Neuronal stem cell (in vitro differentiated cells): ENCODE results near the gene GRIA4.

ENCODE experiments used
- DNase-seq: peaks from one replicate; pipeline ENCODE4 v3.0.0-alpha.2; 2013; ENCODE audit warnings: low spot score
- H2AFZ ChIP-seq: one replicate; pipeline ENCODE4 v1.6.1; 2013; ENCODE audit warnings: mild to moderate bottlenecking, low read length, inconsistent platforms
- H2AK5ac ChIP-seq: 2 replicates; pipeline ENCODE4 v1.6.1; 2013; ENCODE audit warnings: low read depth, mild to moderate bottlenecking, inconsistent platforms, low read length, moderate library complexity, mixed read lengths
- H2BK120ac ChIP-seq: 2 replicates; pipeline ENCODE4 v1.6.1; 2013; ENCODE audit warnings: low read depth, mild to moderate bottlenecking, inconsistent platforms, low read length, moderate library complexity, mixed read lengths
- H2BK12ac ChIP-seq: one replicate; pipeline ENCODE4 v1.6.1; 2013; ENCODE audit warnings: low read length, inconsistent platforms
- H2BK15ac ChIP-seq: 2 replicates; pipeline ENCODE4 v1.6.1; 2013; ENCODE audit warnings: mild to moderate bottlenecking, low read length, inconsistent platforms, mixed read lengths
- H2BK5ac ChIP-seq: one replicate; pipeline ENCODE4 v1.6.1; 2013; ENCODE audit warnings: inconsistent platforms, mild to moderate bottlenecking, low read length, moderate library complexity
- H3K14ac ChIP-seq: one replicate; pipeline ENCODE4 v1.6.1; 2013; ENCODE audit warnings: low read length, inconsistent platforms
- H3K18ac ChIP-seq: 2 replicates; pipeline ENCODE4 v1.6.1; 2013; ENCODE audit warnings: low read length, inconsistent platforms
- H3K23ac ChIP-seq: 2 replicates; pipeline ENCODE4 v1.6.1; 2013; ENCODE audit warnings: low read depth, mild to moderate bottlenecking, mixed read lengths, low read length, inconsistent platforms; ENCODE audit not compliant: poor library complexity
- H3K27ac ChIP-seq: replicated peaks from 3 replicates; pipeline ENCODE4 v1.5.1; 2013; ENCODE audit warnings: low read length, inconsistent platforms
- H3K27me3 ChIP-seq, 3 experiments: 2 replicates each; pipeline ENCODE4 v1.6.1; 2013; ENCODE audit warnings: low read length in 3 of 3, mild to moderate bottlenecking in 2 of 3, inconsistent platforms in 1 of 3, low read depth in 1 of 3, mixed read lengths in 1 of 3, moderate library complexity in 1 of 3; ENCODE audit not compliant: control insufficient read depth in 3 of 3, insufficient read depth in 3 of 3
- H3K36me3 ChIP-seq, 2 donors: replicated peaks in 1 of 2; 2 replicates each; pipeline ENCODE4 v1.6.1; 2013; ENCODE audit warnings: low read length in 2 of 2; ENCODE audit not compliant: control insufficient read depth in 2 of 2, insufficient read depth in 2 of 2
- H3K4ac ChIP-seq: 2 replicates; pipeline ENCODE4 v1.6.1; 2013; ENCODE audit warnings: inconsistent platforms, mild to moderate bottlenecking, low read length, moderate library complexity
- H3K4me1 ChIP-seq, 2 donors: 1 replicate in 1 of 2; 2 replicates in 1 of 2; pipeline ENCODE4 v1.6.1; 2013; ENCODE audit warnings: low read length in 2 of 2, low read depth in 1 of 2; ENCODE audit not compliant: control insufficient read depth in 2 of 2, insufficient read depth in 1 of 2
- H3K4me2 ChIP-seq: one replicate; pipeline ENCODE4 v1.6.1; 2013; ENCODE audit warnings: mild to moderate bottlenecking, low read length, inconsistent platforms; ENCODE audit not compliant: insufficient read depth, poor library complexity, severe bottlenecking
- H3K4me3 ChIP-seq, 2 donors: 2 replicates each; pipeline ENCODE4 v1.5.1; 2013; ENCODE audit warnings: low read length in 2 of 2, mild to moderate bottlenecking in 2 of 2, inconsistent platforms in 1 of 2, moderate library complexity in 1 of 2
- H3K79me1 ChIP-seq: one replicate; pipeline ENCODE4 v1.6.1; 2013; ENCODE audit warnings: low read depth, mild to moderate bottlenecking, inconsistent platforms, low read length, moderate library complexity
- H3K9ac ChIP-seq: one replicate; pipeline ENCODE4 v1.6.1; 2013; ENCODE audit warnings: mild to moderate bottlenecking, low read depth, low read length, inconsistent platforms; ENCODE audit not compliant: poor library complexity
- H3K9me3 ChIP-seq, 2 donors: replicated peaks in 1 of 2; 2 replicates each; pipeline versions ENCODE3 to v1.6.1; 2013; ENCODE audit warnings: low read length in 2 of 2, mild to moderate bottlenecking in 2 of 2, inconsistent platforms in 1 of 2, low read depth in 1 of 2, mixed read lengths in 1 of 2, moderate library complexity in 1 of 2; ENCODE audit not compliant: control insufficient read depth in 2 of 2, insufficient read depth in 1 of 2
- H4K8ac ChIP-seq: one replicate; pipeline ENCODE4 v1.6.1; 2013; ENCODE audit warnings: low read depth, mild to moderate bottlenecking, inconsistent platforms, low read length, moderate library complexity
- H4K91ac ChIP-seq: one replicate; pipeline ENCODE4 v1.6.1; 2013; ENCODE audit warnings: low read length, low read depth, mild to moderate bottlenecking, inconsistent platforms; ENCODE audit not compliant: poor library complexity
- WGBS, 2 donors: extraction: QIAGEN DNeasy Blood & Tissue Kit; methylation state at CpG; one replicate each; pipeline ENCODE4 v1.1.7; 2013; ENCODE audit warnings: missing lambda C conversion rate in 2 of 2, mixed read lengths in 1 of 2; ENCODE audit not compliant: insufficient read length in 2 of 2, insufficient replicate concordance in 1 of 2; ENCODE audit errors: extremely low coverage in 2 of 2; 5-methylcytosine and 5-hydroxymethylcytosine counted together

GRIA4 gene

DNA sequence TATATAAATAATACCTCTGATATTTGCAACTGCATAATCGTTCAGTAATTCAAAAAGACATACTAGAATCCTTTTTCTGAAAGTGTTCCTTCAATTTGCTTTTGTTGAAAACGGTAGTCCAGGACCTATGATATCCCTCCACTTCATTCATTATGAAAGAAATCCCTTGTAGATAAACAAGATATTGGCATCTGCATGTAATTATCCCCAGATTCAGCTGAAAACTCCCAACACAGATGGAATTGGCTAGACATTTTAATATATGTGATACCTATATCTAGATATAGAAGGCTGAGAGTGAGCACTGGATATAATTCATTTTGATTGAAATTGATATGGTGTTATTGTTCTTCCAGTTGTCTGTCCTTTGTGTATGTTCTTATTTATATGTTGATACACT is 302.8 kb downstream of the GRIA4 start:
- no peak overlapping the region for H3K18ac ChIP-seq
- peaks cover 3 to 7% of the 10 kb centered on the region in 2 donors for H3K4me1 ChIP-seq
- no peaks in the 10 kb centered on the region for H3K79me1 ChIP-seq
- no peak overlapping the region for H3K4ac ChIP-seq
- H3K4me3 ChIP-seq, result no peak overlapping the region
- WGBS, 2 donors, result no CpG with 5 or more reads among the region's 2 CpGs
- H3K14ac ChIP-seq, result no peak overlapping the region
- no peak overlapping the region for H2AFZ ChIP-seq
- no peak overlapping the region for H2BK15ac ChIP-seq
- no peak overlapping the region for H3K9ac ChIP-seq
- no peak overlapping the region for H3K4me2 ChIP-seq
- no peaks in the 10 kb centered on the region for H3K9me3 ChIP-seq
- H2BK5ac ChIP-seq, result no peak overlapping the region
- no peak overlapping the region for H3K23ac ChIP-seq
- H2AK5ac ChIP-seq, result no peak overlapping the region
- H3K27me3 ChIP-seq, result no peaks in the 10 kb centered on the region
- H2BK120ac ChIP-seq, result no peak overlapping the region
- H3K36me3 ChIP-seq, result no peaks in the 10 kb centered on the region
- H4K91ac ChIP-seq, result no peak overlapping the region
- H2BK12ac ChIP-seq, result no peak overlapping the region
- H4K8ac ChIP-seq, result no peak overlapping the region
- no peak for DNase-seq
- H3K27ac ChIP-seq, result no peak overlapping the region

- H3K4me3 ChIP-seq, result no peak overlapping the region
- H3K27me3 ChIP-seq, result no peaks in the 10 kb centered on the region
- no peak overlapping the region for H3K9ac ChIP-seq
- DNase-seq, result peak; percentile 38
- H2BK120ac ChIP-seq, result no peak overlapping the region
- H2AK5ac ChIP-seq, result no peak overlapping the region
- H3K79me1 ChIP-seq, result no peaks in the 10 kb centered on the region
- no peak overlapping the region for H3K27ac ChIP-seq
- H3K4me1 ChIP-seq, result peaks cover 3 to 8% of the 10 kb centered on the region in 2 donors
- H2BK5ac ChIP-seq, result no peak overlapping the region
- H2BK15ac ChIP-seq, result no peak overlapping the region
- H4K91ac ChIP-seq, result no peak overlapping the region
- H2AFZ ChIP-seq, result peak overlapping the region; percentile 47
- H3K14ac ChIP-seq, result no peak overlapping the region
- H2BK12ac ChIP-seq, result no peak overlapping the region
- H4K8ac ChIP-seq, result no peak overlapping the region
- no peaks in the 10 kb centered on the region for H3K36me3 ChIP-seq
- no peaks in the 10 kb centered on the region for H3K9me3 ChIP-seq
- H3K4ac ChIP-seq, result no peak overlapping the region
- H3K4me2 ChIP-seq, result no peak overlapping the region
- no CpG with 5 or more reads among the region's 4 CpGs for WGBS, 2 donors
- H3K18ac ChIP-seq, result no peak overlapping the region
- no peak overlapping the region for H3K23ac ChIP-seq
Observed at GRCh38 chr11:105915021-105915420, 305.1 kb downstream of the GRIA4 start.

- no peak overlapping the region for H3K18ac ChIP-seq
- no peak overlapping the region for H4K91ac ChIP-seq
- no peak overlapping the region for H2AK5ac ChIP-seq
- no peaks in the 10 kb centered on the region for H3K9me3 ChIP-seq
- H2BK15ac ChIP-seq, result no peak overlapping the region
- H3K4me3 ChIP-seq, result no peak overlapping the region
- peaks cover 3 to 8% of the 10 kb centered on the region in 2 donors for H3K4me1 ChIP-seq
- H3K4me2 ChIP-seq, result no peak overlapping the region
- H3K9ac ChIP-seq, result no peak overlapping the region
- H2BK12ac ChIP-seq, result no peak overlapping the region
- no peak overlapping the region for H2BK120ac ChIP-seq
- no peaks in the 10 kb centered on the region for H3K27me3 ChIP-seq
- no peak overlapping the region for H4K8ac ChIP-seq
- no peak overlapping the region for H3K14ac ChIP-seq
- H3K36me3 ChIP-seq, result no peaks in the 10 kb centered on the region
- H3K4ac ChIP-seq, result no peak overlapping the region
- H3K27ac ChIP-seq, result no peak overlapping the region
- H3K79me1 ChIP-seq, result no peaks in the 10 kb centered on the region
- no peak overlapping the region for H2AFZ ChIP-seq
- no peak overlapping the region for H2BK5ac ChIP-seq
- WGBS, 2 donors, result no CpG with 5 or more reads among the region's 1 CpG
- no peak for DNase-seq
- H3K23ac ChIP-seq, result no peak overlapping the region
Observed at GRCh38 chr11:105918039-105918438, 308.2 kb downstream of the GRIA4 start.

DNA sequence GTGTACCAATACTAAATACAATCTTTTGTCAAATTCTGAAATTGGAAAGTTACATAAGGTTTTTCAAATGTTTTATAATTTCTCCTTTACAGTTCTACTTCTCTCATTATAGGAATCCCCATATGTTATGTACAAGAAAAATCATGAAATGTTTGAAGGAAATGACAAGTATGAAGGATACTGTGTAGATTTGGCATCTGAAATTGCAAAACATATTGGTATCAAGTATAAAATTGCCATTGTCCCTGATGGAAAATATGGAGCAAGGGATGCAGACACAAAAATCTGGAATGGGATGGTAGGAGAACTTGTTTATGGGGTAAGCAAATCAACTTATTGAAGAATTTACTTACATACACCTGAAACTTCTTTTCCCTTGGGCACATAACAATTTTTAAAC is 308.7 kb downstream of the GRIA4 start:
- no peak for DNase-seq
- H2BK5ac ChIP-seq, result no peak overlapping the region
- H4K8ac ChIP-seq, result no peak overlapping the region

More for the DNA sequence above, 308.7 kb downstream of the GRIA4 start:
- no peak overlapping the region for H2AK5ac ChIP-seq
- no peak overlapping the region for H3K4me3 ChIP-seq
- no peak overlapping the region for H3K9ac ChIP-seq
- no peak overlapping the region for H3K4ac ChIP-seq
- no peak overlapping the region for H3K18ac ChIP-seq
- H3K79me1 ChIP-seq, result no peaks in the 10 kb centered on the region
- no peak overlapping the region for H2AFZ ChIP-seq
- H3K4me1 ChIP-seq, result peaks cover 3 to 8% of the 10 kb centered on the region in 2 donors
- H3K23ac ChIP-seq, result no peak overlapping the region
- H3K4me2 ChIP-seq, result no peak overlapping the region
- H3K14ac ChIP-seq, result no peak overlapping the region
- no peak overlapping the region for H4K91ac ChIP-seq
- no peaks in the 10 kb centered on the region for H3K9me3 ChIP-seq
- no peak overlapping the region for H3K27ac ChIP-seq
- H2BK12ac ChIP-seq, result no peak overlapping the region
- H3K27me3 ChIP-seq, result no peaks in the 10 kb centered on the region
- no peak overlapping the region for H2BK15ac ChIP-seq
- H2BK120ac ChIP-seq, result no peak overlapping the region
- H3K36me3 ChIP-seq, result no peaks in the 10 kb centered on the region
